Activated naive CD4-positive, alpha-beta T cell treated with Interleukin-2 at 50 U/mL for 16 hours (primary cell): ENCODE results near the gene UGT2A3.

Experiments
- DNase-seq: peaks from one replicate; pipeline ENCODE4 v3.0.0-alpha.2; 2020

The UGT2A3 gene

GRCh38 chr4:68909385-68909784 is 42.2 kb downstream of the UGT2A3 start:
- no peak for DNase-seq

DNA sequence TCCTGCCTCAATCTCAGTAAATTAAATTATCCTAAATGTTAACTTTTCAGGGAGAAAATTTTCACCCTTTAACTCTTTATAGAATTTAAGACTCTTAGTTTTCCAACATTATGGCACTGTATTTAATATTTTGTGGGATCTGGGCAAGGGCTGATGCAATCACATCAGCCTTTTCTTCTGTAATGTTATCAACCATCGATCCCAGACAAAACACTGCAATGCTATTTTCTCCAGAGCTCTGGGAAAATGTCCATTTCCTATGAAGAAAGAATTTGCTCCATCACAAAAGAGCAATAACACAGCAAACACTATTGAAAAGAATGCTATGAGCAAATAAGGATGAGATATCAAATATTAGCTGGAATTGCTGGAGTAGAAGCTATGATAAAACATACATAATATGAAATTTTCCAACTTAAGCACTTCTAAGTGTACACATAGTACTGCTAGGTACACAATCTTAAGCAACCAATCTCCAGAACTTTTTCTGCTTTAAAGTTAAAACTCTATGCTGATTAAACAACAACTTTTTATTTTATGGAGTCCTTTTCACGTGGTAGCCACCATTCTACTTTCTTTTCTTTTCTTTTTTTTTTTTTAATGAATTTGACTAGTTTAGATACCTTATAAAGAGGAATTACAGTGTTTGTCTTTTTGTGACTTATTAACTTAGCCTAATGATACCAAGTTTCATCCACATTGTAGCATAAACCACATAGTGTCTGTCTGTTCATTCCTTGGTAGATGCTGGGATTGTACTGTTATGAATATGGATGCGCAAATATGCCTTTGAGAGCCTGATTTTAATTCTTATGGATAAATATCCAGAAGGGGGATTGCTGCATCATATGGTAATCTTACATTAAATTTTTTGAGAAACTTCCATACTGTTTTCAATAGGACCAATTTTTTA is 43.6 kb downstream of the UGT2A3 start:
- no peak for DNase-seq

DNA sequence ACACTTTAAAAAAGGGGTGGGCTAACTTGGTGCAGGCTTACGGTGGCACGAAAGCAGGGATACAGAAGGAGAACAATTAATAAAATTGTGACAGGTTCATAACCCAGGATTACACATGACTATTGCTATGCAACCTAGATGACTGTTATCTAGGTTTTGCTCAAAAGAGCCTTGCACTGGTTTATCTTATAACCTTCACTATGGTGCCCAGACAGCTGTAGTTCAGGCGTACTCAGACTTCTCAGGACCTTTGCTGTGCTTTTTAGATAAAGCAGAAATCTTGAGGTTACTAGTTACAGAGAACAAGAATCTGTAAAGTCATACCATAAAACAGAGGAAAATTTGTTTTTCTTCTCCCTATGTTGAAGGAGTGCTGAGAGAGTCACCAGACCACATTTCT is 44.4 kb downstream of the UGT2A3 start:
- DNase-seq, result no peak

GRCh38 chr4:68906780-68907137 is 44.8 kb downstream of the UGT2A3 start:
- DNase-seq, result no peak

- DNase-seq, result no peak
Observed at GRCh38 chr4:68905939-68906779, 45.4 kb downstream of the UGT2A3 start.

DNA sequence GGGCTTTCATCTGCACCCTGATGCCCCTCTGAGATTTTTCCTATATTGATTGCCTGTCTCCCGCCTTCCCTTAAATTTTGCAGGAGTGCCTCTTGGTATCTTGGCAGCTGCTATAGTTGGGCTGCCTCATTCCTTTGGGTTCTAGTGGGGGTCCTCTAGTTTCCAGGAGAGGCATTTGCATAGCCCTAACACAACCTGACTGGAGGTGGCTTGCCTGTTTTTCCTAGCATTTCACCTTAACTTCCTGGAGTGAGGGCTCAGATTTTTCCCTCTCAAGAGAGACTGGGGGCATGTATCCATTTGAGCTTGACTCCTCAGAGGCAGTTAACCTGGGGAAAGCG is 46.0 kb downstream of the UGT2A3 start:
- DNase-seq, result no peak

DNA sequence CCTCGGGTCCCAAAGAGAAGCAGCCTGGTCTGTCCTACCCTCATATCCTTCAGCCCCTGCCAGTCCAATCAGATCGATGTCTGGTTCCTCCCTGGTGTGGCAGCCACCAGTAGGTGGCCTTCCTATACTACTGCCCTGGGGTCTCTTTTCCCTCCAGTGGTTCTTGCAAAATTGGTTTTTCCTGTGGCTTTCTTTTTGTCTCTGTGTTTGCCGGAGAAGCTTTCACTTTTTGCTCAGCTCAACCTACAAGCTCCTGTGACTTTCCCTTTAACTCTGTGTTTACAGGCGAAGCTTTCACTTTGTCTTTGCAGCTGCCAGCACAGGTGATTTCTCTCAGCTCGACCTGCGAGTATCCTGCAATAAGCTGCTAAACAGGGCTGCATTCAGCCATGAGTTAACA is 46.8 kb downstream of the UGT2A3 start:
- no peak for DNase-seq

DNA sequence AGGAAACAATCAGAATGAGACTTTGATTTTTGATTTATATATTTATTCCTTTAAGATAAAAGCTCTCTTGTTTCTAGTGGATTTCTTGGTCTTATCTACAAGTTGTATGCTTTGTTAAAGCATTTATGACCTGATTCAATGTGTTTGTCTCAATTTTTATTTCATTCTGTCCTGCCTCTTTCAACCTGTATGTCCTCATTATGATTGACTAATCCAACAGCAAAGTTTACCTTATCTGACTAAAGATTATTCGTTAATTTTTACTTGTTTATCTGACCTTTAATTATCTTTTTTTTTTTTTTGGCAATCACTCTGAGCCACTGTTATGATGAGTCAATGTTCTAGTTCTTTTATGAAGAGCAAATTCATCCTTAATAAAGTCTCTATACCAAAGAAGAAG is 54.9 kb downstream of the UGT2A3 start:
- DNase-seq, result no peak

DNA sequence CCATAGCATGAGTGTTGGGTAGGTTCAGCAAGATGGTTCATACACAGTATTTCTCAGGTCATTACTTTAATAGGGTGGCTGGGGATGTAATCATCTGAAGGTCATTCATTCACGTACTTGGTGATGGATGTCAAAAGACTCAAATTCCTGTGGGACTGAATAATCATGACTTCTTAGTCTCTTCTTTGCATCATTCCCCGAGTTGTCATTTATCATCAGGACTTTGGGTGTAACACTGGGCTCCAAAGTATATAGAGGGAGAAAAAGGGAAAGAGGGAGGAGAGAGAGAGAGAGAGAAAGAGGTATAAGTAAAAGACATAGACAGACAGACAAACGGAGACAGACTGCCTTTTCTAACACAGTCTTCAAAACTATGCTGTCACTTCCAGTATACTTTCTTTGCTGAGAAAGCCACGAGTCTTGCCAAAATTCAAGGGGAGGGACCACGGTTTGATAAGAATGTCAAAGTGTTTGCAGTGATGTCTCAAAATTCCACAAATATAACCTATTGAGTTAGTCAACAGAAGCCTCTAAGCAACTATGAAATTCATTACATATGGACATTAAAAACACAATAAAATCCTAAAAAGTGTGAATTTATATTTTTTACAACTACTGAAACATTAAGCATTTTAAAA is 55.9 kb downstream of the UGT2A3 start:
- DNase-seq, result no peak

DNA sequence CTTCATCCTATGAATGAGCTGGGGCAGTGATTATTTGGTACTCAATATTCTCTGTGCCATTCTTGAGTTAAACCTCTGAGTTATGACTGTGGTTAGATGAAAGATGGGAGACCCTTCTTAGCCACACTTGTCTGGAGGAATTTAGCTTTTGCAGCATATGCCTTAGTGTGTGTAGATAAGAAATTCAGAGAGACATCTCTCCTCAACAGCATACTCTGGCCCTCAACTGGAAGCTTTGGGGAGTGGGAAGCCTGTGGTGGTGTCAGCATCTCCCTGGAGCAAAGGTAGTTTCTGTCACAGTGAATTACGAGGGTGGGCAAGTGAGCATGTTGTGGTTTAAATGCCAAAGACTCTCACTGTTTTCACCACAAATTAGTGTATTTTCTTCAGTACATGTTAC is 58.7 kb downstream of the UGT2A3 start:
- no peak for DNase-seq

- DNase-seq, result no peak
Observed at GRCh38 chr4:68891678-68892077, 59.9 kb downstream of the UGT2A3 start.

DNA sequence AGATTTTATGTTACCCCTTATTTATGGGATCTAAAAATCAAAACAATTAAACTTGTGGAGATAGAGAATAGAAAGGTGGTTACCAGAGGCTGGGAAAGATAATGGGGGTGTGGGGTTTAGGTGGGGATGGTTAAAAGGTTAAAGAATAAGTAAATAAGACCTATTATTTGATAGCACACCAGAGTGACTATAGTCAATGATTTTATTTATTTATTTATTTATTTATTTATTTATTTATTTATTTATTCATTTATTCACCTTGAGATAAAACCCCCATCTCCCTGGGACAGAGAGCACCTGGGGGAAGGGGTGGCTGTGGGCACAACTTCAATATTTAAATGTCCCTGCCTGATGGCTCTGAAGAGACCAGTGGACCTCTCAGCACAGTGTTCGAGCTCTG is 66.1 kb downstream of the UGT2A3 start:
- DNase-seq, result no peak

DNA sequence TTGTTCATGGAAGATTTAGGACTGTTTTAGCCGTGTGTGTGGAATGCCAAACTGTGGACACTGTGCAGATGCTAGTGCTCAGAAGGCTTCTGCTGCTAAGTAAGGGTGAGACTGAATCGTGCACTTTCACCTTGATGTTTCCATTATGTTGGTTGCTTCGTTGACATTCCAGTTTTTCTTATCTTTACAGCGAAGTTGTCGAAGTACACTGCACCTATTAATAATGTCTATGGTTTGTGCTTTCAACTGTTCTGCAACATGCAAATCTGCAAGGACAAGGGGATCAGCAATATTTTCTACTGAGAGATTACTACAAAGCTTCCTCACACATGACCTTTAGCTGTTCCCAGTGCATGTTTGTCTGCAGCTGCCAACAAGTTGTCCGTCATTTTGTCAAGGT is 67.7 kb downstream of the UGT2A3 start:
- no peak for DNase-seq
